Hypothalamus (tissue), 51 donors: Measurements from ENCODE around the gene RNF17.
"Not testable (repeated sequence)": the region's sequence is repeated elsewhere in the genome, so short reads cannot be mapped to it uniquely, and the experiment has no call there.

Source experiments
- DNase-seq, 51 donors: peaks; one replicate each; lab custom pipeline; 2025; lab: John Stamatoyannopoulos, UW

Gene RNF17, protein sequence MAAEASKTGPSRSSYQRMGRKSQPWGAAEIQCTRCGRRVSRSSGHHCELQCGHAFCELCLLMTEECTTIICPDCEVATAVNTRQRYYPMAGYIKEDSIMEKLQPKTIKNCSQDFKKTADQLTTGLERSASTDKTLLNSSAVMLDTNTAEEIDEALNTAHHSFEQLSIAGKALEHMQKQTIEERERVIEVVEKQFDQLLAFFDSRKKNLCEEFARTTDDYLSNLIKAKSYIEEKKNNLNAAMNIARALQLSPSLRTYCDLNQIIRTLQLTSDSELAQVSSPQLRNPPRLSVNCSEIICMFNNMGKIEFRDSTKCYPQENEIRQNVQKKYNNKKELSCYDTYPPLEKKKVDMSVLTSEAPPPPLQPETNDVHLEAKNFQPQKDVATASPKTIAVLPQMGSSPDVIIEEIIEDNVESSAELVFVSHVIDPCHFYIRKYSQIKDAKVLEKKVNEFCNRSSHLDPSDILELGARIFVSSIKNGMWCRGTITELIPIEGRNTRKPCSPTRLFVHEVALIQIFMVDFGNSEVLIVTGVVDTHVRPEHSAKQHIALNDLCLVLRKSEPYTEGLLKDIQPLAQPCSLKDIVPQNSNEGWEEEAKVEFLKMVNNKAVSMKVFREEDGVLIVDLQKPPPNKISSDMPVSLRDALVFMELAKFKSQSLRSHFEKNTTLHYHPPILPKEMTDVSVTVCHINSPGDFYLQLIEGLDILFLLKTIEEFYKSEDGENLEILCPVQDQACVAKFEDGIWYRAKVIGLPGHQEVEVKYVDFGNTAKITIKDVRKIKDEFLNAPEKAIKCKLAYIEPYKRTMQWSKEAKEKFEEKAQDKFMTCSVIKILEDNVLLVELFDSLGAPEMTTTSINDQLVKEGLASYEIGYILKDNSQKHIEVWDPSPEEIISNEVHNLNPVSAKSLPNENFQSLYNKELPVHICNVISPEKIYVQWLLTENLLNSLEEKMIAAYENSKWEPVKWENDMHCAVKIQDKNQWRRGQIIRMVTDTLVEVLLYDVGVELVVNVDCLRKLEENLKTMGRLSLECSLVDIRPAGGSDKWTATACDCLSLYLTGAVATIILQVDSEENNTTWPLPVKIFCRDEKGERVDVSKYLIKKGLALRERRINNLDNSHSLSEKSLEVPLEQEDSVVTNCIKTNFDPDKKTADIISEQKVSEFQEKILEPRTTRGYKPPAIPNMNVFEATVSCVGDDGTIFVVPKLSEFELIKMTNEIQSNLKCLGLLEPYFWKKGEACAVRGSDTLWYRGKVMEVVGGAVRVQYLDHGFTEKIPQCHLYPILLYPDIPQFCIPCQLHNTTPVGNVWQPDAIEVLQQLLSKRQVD (N-terminal part only)

DNA sequence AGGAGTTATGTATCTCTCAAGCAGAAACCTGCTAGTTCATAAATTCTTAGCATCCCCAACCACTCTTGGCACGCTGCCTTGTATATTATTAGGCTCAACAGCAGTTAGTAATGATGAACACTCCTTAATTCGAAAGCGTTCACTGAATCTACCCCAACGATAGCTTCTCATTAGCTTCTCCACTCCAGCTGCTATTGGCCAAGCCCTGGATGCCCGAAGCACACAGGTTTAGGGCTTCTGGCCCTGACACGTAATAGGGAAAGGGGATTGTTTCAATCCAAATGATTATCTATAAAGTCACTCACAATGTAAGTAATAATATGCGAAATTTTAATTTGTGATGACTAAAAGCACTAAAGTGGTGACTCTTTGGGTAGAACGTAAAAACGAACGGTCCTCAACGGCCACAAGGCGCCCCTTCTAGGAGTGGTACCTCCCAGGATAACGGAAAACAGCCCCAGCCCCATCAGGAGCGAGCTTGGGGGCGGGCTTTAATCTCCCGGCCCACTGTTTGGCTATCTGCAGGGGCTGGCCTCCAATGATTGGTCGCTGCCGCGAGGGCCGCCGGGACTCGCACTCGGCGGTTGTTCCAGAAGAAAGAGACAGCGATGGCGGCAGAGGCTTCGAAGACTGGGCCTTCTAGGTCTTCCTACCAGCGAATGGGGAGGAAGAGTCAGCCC, at the start of gene RNF17:
Gene RNF17, plus strand, starts transcription at position 574 of the 680 bp plus-strand sequence. Its CDS starts 35 bp downstream, at position 609.
- DNase-seq, result no peak

DNA sequence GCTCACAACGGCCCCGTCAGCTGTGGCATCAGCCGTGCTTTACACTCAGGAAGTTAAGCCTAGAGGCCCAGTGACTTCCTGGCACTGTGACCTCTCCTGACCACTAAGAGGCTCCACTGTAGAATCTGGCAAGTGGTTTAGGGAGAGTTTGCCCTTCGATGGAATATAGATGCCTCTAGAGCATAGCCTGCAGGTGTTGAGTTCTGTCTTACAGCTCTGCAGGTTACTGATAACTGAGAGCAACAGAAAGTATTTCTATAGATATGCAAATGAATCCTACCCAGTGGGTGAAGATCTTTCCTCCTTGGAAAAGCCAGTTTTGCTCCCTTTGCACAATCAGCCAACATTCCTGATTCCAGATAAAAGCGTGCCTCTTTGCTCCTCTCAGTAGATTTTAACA, 48.0 kb upstream of the RNF17 start:
- DNase-seq, result no peak

DNA sequence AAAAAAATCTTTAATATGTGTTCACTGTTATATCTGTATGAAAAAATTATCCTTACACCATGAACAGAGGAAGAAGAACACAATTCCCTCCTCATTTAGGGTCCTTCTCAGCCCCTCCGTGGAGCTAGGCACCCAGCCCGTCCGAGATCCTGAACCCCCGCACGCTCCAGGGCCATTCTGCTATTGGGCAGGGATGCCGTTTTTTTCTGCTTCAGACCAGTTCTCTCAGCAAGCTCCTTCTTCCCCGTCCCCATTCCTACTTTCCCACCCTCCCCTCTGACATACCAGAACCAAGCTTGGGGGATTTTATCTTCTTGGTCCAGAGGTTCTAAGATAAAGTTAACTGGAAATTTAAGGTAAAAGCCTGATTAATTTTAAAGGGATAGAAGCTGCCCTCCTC, 47.5 kb upstream of the RNF17 start:
- no peak for DNase-seq

DNA sequence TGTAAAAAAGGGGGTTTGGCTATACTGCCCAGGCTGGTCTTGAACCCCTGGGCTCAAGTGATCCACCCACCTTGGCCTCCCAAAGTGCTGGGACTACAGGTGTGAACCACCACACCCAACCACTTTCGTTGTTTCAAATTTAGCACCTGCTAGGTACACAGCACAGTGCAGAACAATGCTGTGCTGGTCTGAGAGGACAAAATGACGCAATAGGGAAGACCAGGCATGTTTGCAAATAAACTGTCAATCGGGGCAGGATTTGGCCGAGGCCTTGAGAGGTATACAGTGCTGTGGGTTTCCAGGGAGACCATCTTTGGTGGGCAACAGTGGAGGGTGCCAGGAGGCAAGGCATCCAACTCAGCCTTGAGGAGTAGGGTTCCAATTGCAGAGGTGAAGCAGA, 46.8 kb upstream of the RNF17 start:
- no peak for DNase-seq

DNA sequence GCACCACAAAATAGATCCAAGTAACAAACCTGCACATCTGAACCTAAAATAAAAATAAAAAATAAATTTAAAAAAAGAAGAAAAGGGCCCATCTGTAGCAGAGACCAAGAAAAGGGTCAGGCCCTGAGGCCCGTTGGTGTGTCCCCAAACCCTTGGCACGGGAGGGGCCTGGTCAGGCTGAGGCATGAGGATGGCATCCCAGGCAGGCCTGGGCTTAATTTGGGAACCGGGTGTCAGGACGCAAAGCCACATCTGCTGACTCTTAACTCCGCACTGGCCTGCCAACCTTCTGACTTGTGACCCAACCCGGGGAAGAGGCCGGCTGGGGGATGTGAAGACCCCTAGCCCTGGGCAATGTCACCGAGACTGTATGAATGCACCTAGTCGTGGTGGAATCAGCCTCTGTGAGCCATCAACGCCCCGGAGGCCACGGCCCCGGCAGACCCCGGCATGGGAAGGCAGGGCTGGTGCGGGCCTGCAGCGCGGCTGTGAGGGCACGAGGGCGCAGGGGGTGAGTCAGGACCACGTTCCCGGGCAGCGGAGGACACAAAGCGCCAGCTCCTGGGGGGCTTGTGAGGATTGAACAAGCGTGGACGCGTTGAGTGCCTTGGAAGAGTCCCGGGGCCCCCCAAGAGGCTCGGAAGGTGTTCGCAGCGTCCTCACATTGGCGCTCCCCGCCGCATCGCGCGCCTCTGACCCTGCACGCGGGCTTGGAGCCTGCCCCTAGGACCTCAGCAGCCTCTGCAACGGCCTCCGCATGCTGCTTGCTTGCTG, 45.6 kb upstream of the RNF17 start:
- DNase-seq, result no peak

DNA sequence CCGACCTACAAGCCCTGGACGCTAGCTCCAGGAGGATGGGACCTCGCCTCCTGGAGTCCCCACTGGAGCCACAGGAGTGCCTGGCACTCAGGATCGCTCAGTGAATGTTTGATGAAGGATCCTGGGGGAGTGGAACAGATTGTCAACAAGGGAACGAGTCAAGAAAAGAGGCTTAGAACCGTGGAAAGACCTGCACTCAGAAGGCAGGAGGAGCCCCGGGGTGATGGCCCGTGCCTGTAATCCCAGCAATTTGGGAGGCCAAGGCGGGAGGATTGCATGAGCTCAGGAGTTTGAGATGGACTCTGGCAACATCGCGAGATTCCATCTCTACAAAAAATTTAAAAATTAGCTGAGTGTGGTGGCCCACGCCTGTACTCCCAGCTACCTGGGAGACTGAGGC, 44.8 kb upstream of the RNF17 start:
- DNase-seq, result no peak

DNA sequence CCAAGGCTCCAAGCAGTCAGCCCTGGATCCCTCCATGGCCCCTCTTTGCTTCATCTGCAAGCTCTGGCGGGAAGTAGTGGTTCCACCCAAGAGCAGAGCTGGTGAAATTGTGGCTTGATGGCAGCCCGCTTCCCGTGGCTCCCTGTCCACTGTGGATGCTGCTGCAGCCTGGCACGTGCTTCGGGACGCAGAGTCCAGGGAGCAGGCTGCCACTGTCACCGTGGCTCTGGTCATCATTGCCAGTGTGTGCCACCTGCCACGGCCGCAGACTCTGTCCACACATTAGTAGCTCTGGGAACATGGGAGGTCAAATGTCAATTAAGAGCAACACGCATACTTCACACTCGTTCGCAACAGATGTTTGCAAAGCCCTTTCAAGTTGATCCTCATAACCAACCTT, 40.8 kb upstream of the RNF17 start:
- no peak for DNase-seq

DNA sequence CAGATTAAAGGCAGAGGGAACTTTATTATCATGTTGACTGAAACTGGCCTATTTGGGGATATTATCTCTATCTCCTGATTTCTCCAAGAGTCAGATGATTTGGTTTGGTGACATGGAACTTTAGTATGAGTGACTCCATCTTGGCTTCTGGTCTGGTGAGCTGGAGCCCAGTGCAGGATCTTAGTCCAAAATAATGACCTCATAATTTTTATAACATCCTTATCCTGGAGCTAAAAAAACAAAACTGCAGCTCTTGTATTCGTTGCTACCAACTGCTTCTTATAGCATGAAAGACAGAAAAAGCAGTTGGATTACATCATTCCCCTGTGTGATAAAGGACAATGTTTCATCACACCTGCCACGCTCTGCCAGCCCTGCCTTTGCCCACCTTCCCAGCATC, 39.3 kb upstream of the RNF17 start:
- no peak for DNase-seq

DNA sequence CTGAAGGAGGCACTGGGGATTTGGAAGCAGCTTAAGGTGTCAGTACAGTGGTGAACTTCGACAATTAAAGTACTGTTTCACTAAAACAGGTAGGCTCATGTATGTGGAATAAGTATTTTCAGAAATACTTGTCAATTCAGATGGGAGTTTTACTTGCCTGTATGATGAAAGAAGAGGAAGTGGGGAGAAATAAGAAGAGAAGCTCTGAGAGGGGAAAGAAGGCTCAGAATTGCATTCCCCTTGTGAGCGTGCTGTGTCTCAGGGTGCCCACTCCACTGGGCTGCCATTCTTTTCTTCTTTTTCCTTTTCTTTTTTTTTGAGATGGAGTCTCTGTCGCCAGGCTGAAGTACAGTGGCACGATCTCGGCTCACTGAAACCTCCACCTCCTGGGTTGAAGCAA, 38.6 kb upstream of the RNF17 start:
- no peak for DNase-seq

DNA sequence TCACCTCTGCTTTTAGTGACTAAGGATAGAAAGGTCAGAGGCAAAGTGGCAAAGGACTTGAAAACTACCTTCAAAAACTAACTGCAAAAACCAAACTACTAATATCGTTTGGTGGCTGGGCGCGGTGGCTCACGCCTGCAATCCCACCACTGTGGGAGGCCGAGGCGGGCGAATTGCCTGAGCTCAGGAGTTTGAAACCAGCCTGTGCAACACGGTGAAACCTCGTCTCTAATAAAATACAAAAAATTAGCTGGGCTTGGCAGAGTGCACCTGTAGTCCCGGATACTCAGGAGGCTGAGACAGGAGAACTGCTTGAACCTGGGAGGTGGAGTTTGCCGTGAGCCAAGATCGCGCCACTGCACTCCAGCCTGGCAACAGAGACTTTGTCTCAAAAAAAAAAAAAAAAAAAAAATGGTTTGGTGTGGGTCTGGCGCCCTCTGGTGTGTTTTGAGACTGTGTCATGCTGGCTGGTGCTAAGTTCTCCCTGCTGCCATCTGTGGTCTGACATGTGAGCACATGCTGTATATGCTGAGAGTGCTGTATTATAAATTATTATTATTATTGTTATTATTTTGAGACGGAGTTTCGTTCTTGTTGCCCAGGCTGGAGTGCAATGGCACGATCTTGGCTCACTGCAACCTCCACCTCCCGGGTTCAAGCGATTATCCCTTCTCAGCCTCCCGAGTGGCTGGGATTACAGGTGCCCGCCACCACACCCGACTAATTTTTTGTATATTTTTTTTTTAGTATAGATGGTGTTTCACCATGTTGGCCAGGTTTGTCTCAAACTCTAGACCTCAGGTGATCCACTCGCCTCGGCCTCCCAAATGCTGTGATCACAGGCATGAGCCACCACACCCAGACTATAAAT, 36.0 kb upstream of the RNF17 start:
- DNase-seq, result peak in 31 of 51 donors; percentile 8 to 61 (median 31)

DNA sequence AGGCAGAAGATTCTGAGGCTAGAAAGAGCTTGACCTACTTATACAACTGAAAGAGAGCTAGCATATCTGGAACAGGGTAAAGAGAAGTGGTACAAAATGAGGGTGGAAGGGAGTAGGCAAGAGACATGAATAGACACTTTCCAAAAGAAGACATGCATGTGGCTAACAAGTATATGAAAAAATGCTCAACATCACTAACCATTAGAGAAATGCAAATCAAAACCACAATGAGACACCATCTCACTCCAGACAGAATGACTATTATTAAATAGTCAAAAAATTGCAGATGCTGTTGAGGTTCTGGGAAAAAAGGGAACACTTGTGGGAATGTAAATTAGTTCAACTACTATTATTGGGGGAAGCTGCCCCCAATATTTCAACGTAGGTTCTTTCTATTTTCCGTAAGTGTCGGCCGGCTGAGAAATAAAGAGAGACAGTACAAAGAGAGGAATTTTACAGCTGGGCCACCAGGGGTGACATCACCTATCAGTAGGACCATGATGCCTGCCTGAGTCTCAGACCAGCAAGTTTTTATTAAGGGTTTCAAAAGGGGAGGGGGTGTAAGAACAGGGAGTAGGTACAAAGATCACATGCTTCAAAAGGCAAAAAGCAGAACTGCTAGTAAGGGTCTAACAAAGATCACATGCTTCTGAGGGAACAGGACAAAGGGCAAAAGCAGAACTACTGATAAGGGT, 32.9 kb upstream of the RNF17 start:
- DNase-seq, result not testable (repeated sequence)

DNA sequence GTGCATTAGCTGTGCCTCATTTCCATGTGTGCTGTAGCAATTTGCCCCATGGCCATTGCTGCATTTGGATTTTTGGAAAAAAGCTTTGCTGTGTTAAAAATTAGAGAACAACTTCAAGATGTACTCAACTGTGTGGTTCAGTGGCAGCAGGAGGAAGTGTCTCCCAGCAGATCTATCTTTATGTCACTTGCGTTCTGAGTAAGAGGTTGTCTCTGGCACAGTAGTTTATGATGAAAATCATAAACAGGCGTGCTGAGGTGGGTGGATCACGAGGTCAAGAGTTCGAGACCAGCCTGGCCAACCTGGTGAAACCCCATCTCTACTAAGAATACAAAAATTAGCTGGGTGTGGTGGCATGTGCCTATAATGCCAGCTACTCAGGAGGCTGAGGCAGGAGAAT, 29.0 kb upstream of the RNF17 start:
- DNase-seq, result no peak

DNA sequence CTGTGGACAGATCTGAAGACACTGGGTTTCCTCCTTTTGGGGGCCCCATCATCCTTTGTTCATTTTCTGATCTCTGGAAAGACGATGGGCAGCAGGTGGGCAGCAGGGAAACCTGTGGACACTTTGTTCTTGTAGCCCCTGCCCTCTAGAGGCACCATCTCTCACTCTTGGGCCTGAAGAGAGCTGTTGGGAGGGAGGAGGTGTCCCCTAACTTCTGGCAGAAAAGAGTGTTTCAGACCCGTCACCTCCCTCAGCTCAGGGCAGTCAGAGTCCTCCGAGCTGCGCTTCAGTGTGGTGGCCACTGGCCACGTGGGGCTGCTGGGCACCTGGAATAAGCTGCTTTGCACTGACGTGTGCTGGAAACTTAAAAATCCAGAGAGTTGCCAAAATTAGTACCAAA, 26.9 kb upstream of the RNF17 start:
- DNase-seq, result no peak

DNA sequence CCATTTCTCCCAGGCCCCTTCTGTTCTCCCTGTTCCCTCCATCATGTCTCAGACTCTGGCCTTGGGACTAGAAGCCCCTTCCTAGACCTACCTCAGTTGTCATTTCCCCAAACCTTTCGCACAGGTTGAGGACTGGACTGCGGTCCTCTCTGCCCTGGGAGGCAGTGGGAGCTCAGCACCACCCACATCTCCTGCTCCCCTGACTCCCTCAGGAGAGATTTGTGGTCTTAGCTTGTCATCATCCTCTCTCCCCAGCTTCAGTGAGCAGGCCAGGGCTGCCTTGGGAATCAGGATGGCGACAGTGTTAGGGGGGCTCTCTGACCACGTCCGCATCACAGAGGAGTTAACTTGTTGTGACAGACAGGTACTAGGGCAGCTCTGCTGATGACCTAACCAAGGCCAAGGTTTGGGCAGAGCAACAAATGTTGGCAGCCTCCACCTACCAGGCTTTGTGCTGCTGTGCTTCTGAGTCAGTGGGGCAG, 25.6 kb upstream of the RNF17 start:
- no peak for DNase-seq

DNA sequence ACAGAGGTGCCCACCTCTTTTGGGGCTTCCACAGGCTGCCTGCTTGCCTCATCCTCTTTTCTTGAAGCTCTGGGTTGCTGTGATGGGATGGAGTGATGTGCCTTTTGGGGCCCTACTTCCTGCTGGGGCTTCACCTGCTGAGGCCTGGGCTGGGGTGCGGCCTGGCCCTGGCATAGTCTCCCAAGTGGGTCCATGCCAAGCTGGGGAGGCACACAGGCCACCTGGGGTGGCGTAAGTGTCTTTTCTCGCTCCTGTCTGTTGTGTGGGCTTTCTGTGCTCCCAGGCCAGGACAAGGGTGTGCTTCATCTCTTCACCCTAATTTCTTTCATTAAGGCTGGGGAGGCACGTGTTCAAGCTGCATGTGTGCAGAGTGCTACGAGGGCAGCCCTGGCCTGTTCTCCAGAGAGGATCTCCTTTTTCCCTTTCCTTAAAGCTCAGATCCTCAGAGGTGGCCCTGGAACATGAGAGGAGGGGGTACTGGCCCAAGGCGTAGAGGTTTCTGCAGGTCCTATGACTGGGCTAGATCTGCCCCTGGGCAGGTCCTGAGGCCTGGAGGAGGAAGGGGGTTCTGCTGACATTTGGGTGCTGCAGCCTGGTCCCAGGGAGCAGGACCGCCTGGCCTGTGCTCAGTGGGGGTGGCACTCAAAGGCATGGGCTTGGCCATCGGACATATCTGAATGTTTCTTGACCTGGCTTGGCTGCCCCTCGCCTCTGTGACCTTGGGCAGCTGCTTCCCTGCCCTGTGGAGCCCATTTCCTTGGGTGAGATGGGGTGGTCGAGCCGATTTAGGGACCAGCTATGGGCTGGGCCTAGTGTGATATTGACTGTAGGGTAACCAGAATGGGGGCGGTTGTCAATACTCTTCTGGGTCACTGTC, 23.7 kb upstream of the RNF17 start:
- no peak for DNase-seq

DNA sequence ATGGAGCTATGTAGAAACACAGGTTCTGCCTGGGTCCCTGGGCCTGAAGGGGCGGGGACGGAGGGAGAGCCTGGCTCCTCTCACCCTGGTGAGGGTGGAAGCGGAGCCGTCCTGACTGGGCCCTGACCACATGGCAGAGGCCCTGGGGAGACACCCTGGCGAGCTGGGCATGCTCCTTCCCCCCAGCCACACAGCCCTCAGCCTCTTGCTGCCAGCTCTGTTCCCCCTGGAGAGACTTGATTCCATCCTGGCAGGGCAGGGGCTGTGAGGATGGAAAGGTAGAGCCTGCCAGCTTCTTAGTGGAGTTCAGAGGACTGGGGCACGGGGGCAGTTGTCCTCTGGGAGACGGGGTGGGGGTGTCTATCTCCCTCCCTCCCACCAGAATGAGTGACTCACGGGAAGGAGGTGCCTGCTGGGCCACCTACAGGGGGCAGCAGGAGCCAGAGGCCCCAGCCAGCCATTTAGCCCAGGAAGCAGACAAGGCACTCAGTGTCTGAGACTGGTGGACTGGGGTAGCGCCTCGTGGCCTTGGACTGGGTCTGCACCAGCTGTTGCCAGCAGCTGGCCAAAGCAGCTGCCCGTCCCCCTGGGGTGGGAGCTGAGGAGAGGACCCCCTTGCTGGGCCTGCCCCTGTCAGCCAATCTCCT, 22.8 kb upstream of the RNF17 start:
- DNase-seq, result no peak
